Body of pancreas (tissue), 4 donors: ENCODE measurements around the gene PATE2.

Experiments used
- CTCF ChIP-seq, 7 experiments: fragments of 450-650 bp in 4 of 7; fragments of 200-600 bp in 3 of 7; sonication (generic) in 3 of 7; IDR thresholded peaks; one replicate each; pipeline ENCODE4 v1.5.1; 2016 to 2019; ENCODE audit warnings: antibody characterized with exemption in 7 of 7
- POLR2A ChIP-seq, 3 donors: fragments of 450-650 bp; IDR thresholded peaks; one replicate each; pipeline ENCODE4 v1.6.1; 2016; ENCODE audit warnings: antibody characterized with exemption in 3 of 3, mild to moderate bottlenecking in 2 of 3

GRCh38 chr11:125768336-125769046, 10.1 kb downstream of the PATE2 start:
- TF ChIP-seq CTCF (IDR thresholded peaks at IDR 0.05), result no peak
- no peak for TF ChIP-seq POLR2A (IDR thresholded peaks at IDR 0.05)
